ENCODE measurements around the gene GABRR2. TPM values are rescaled to one million over a fixed set of nuclear protein-coding genes. Genes with fewer than 3 reads are reported as not detected.

Gene GABRR2
- total RNA-seq, 2 donors from 2014 or later = 0.52 to 1.3 TPM

GRCh38 chr6:89255417-89255816 is 59.7 kb downstream of the GABRR2 start:
- WGBS, 2 donors = 85 to 92% methylated on average over 4 of the region's 4 CpGs
- H3K4me1 ChIP-seq = peaks cover under 1% of the 10 kb centered on the region

GRCh38 chr6:89254569-89254968 is 60.5 kb downstream of the GABRR2 start:
- intact Hi-C loops (cut with DNase I) = no loop called here
- H3K9me3 ChIP-seq = no peaks in the 10 kb centered on the region
- H3K4me3 ChIP-seq = no peak overlapping the region
- ATAC-seq (no peak), DNase-seq (no peak)
- no peaks in the 10 kb centered on the region for H3K36me3 ChIP-seq (replicated peaks in 1 of 2; ENCODE audit: insufficient read depth in 1 of 2, low read depth in 2 of 2)
- no peak overlapping the region for H3K27ac ChIP-seq
- H3K27me3 ChIP-seq = no peaks in the 10 kb centered on the region
- no peak for TF ChIP-seq POLR2A (IDR thresholded peaks at IDR 0.05)
- TF ChIP-seq CTCF (IDR thresholded peaks at IDR 0.05) = no peak
- no peaks in the 10 kb centered on the region for H3K4me1 ChIP-seq

More at GRCh38 chr6:89255417-89255816, 59.7 kb downstream of the GABRR2 start:
- Histone ChIP-seq H3K27ac (no peak overlapping the region), H3K27me3 (no peaks in the 10 kb centered on the region), H3K9me3 (no peaks in the 10 kb centered on the region), H3K36me3 (replicated peaks in 1 of 2; ENCODE audit: insufficient read depth in 1 of 2, low read depth in 2 of 2) (no peaks in the 10 kb centered on the region), H3K4me3 (no peak overlapping the region)
- DNase-seq (no peak), ATAC-seq (no peak)
- intact Hi-C loops (cut with DNase I) = no loop called here
- TF ChIP-seq POLR2A (IDR thresholded peaks at IDR 0.05) = no peak
- TF ChIP-seq CTCF (IDR thresholded peaks at IDR 0.05) = no peak

GRCh38 chr6:89252907-89253306 is 62.2 kb downstream of the GABRR2 start:
- intact Hi-C loops (cut with DNase I) = no loop called here
- Histone ChIP-seq H3K4me1 (no peaks in the 10 kb centered on the region), H3K27me3 (no peaks in the 10 kb centered on the region), H3K27ac (no peak overlapping the region), H3K36me3 (replicated peaks in 1 of 2; ENCODE audit: insufficient read depth in 1 of 2, low read depth in 2 of 2) (no peaks in the 10 kb centered on the region), H3K4me3 (no peak overlapping the region), H3K9me3 (no peaks in the 10 kb centered on the region)
- DNase-seq (no peak), ATAC-seq (no peak)
- 82 to 88% methylated on average over 2 of the region's 2 CpGs for WGBS, 2 donors
- no peak for TF ChIP-seq CTCF (IDR thresholded peaks at IDR 0.05)
- no peak for TF ChIP-seq POLR2A (IDR thresholded peaks at IDR 0.05)

GRCh38 chr6:89251976-89252375 is 63.1 kb downstream of the GABRR2 start:
- TF ChIP-seq POLR2A (IDR thresholded peaks at IDR 0.05) = no peak
- Histone ChIP-seq H3K9me3 (no peaks in the 10 kb centered on the region), H3K27me3 (no peaks in the 10 kb centered on the region), H3K36me3 (replicated peaks in 1 of 2; ENCODE audit: insufficient read depth in 1 of 2, low read depth in 2 of 2) (no peaks in the 10 kb centered on the region), H3K27ac (no peak overlapping the region), H3K4me3 (no peak overlapping the region), H3K4me1 (no peaks in the 10 kb centered on the region)
- DNase-seq (no peak), ATAC-seq (no peak)
- WGBS, 2 donors = 86 to 91% methylated on average over 10 of the region's 10 CpGs
- intact Hi-C loops (cut with DNase I) = no loop called here

- Histone ChIP-seq H3K4me1 (no peaks in the 10 kb centered on the region), H3K27ac (no peak overlapping the region), H3K4me3 (no peak overlapping the region), H3K36me3 (replicated peaks in 1 of 2; ENCODE audit: insufficient read depth in 1 of 2, low read depth in 2 of 2) (no peaks in the 10 kb centered on the region), H3K27me3 (no peaks in the 10 kb centered on the region), H3K9me3 (no peaks in the 10 kb centered on the region)
- DNase-seq (no peak), ATAC-seq (no peak)
- no peak for TF ChIP-seq POLR2A (IDR thresholded peaks at IDR 0.05)
- no peak for TF ChIP-seq CTCF (IDR thresholded peaks at IDR 0.05)
- intact Hi-C loops (cut with DNase I) = no loop called here
- 73 to 84% methylated on average over 2 of the region's 2 CpGs for WGBS, 2 donors
Observed at GRCh38 chr6:89251170-89251569, 63.9 kb downstream of the GABRR2 start.
